GM12878 (cell line): ENCODE data around the gene CNTNAP2. TPM values are rescaled to one million over a fixed set of nuclear protein-coding genes. Genes with fewer than 3 reads are reported as not detected.

Experiments used
- ATAC-seq: fragments of 200-7000 bp; cut with Tn5 transposase; 3 replicates; pipeline ENCODE4 v1.9.1; 2020; ENCODE audit warnings: mild to moderate bottlenecking, moderate library complexity
- BruUV-seq: library from RNA; stranded (reverse); fragments of 400-500 nt; replicated peaks from 2 replicates; lab custom pipeline; 2021; lab: Mats Ljungman, UMichigan
- CTCF ChIA-PET: fragments of 300-600 bp; sonication (Branson Sonifier 250); formaldehyde crosslinking; extraction: SDS; loops from one replicate; lab custom pipeline; 2021; ENCODE audit warnings: inconsistent platforms; lab: Yijun Ruan, JAX
- POLR2A ChIA-PET: fragments of 350-600 bp; formaldehyde crosslinking; extraction: SDS; loops from one replicate; lab custom pipeline; 2021; ENCODE audit warnings: inconsistent platforms; lab: Charles Lee
- RAD21 ChIA-PET: fragments of 300-600 bp; sonication (Branson Sonifier 250); formaldehyde crosslinking; loops from one replicate; lab custom pipeline; 2023; ENCODE audit warnings: antibody characterized with exemption; ENCODE audit not compliant: unreplicated experiment; lab: Charles Lee
- SMC1A ChIA-PET: fragments of 300-600 bp; sonication (Branson Sonifier 250); formaldehyde crosslinking; loops from one replicate; lab custom pipeline; 2023; ENCODE audit not compliant: unreplicated experiment, uncharacterized antibody; lab: Charles Lee
- DNase-seq: peaks from one replicate; pipeline ENCODE4 v3.0.0-alpha.2; 2011; ENCODE audit warnings: low read depth, low spot score
- FAIRE-seq: peaks from 3 replicates; lab custom pipeline; 2011; peaks lifted over from hg19 to GRCh38; lab: Jason Lieb, UNC
- H2AFZ ChIP-seq: 2 replicates; pipeline ENCODE4 v1.6.0; 2011; ENCODE audit warnings: low read depth, low read length, control low read depth; ENCODE audit not compliant: control insufficient read depth
- H3K27ac ChIP-seq: 2 replicates; pipeline ENCODE4 v1.5.1; 2011; ENCODE audit warnings: control low read depth; ENCODE audit not compliant: control insufficient read depth, insufficient read depth
- H3K27me3 ChIP-seq, 2 experiments: replicated peaks in 1 of 2; 2 replicates each; pipeline versions ENCODE4 v1.6.0 to v1.6.1; 2011; ENCODE audit warnings: low read length in 1 of 2; ENCODE audit not compliant: control insufficient read depth in 2 of 2, insufficient read depth in 2 of 2
- H3K36me3 ChIP-seq, 2 experiments: 2 replicates each; pipeline ENCODE4 v1.5.1; 2011; ENCODE audit warnings: low read length in 1 of 2; ENCODE audit not compliant: control insufficient read depth in 2 of 2, insufficient read depth in 2 of 2
- H3K4me1 ChIP-seq: 2 replicates; pipeline ENCODE4 v1.6.1; 2011; ENCODE audit warnings: mild to moderate bottlenecking, low read length, moderate library complexity, mixed read lengths; ENCODE audit not compliant: control insufficient read depth, insufficient read depth
- H3K4me2 ChIP-seq: 2 replicates; pipeline ENCODE4 v1.6.0; 2011; ENCODE audit warnings: control low read depth; ENCODE audit not compliant: control insufficient read depth, insufficient read depth
- H3K4me3 ChIP-seq: fragments of 200-600 bp; sonication (generic); 2 replicates; pipeline ENCODE4 v1.5.1; 2016
- H3K79me2 ChIP-seq: 2 replicates; pipeline ENCODE4 v1.6.0; 2011; ENCODE audit warnings: low read length; ENCODE audit not compliant: control insufficient read depth, insufficient read depth
- H3K9ac ChIP-seq: 2 replicates; pipeline ENCODE4 v1.8.0; 2011; ENCODE audit warnings: low read length, control low read depth, mixed read lengths; ENCODE audit not compliant: control insufficient read depth, insufficient read depth
- H3K9me3 ChIP-seq: replicated peaks from 3 replicates; pipeline ENCODE4 v1.5.1; 2011; ENCODE audit warnings: mild to moderate bottlenecking, low read length; ENCODE audit not compliant: control insufficient read depth, insufficient read depth
- H4K20me1 ChIP-seq: 2 replicates; pipeline ENCODE4 v1.6.0; 2011; ENCODE audit not compliant: control insufficient read depth, insufficient read depth
- BRCA1 ChIP-seq: IDR thresholded peaks from 2 replicates; pipeline ENCODE4 v1.6.1; 2011; ENCODE audit warnings: low read depth, low read length, improper control_type of control experiment
- CBFB ChIP-seq: IDR thresholded peaks from 2 replicates; pipeline ENCODE4 v1.6.1; 2016; ENCODE audit warnings: antibody characterized with exemption, low read depth
- CHD4 ChIP-seq: fragments of 200-600 bp; sonication (generic); IDR thresholded peaks from 2 replicates; pipeline ENCODE4 v1.6.1; 2016; ENCODE audit warnings: mild to moderate bottlenecking
- EED ChIP-seq: sonication (generic); IDR thresholded peaks from 2 replicates; pipeline ENCODE4 v1.6.1; 2016; ENCODE audit warnings: antibody characterized with exemption, low read depth
- ESRRA ChIP-seq: IDR thresholded peaks from 2 replicates; pipeline ENCODE4 v1.6.1; 2012; ENCODE audit warnings: mild to moderate bottlenecking, low read length, improper control_type of control experiment
- ETV6 ChIP-seq, 2 experiments: fragments of 450-650 bp in 1 of 2; IDR thresholded peaks in 1 of 2; conservative IDR thresholded peaks in 1 of 2; 2 replicates each; pipeline ENCODE4 v1.6.1; 2014; ENCODE audit warnings: antibody characterized with exemption in 1 of 2, borderline replicate concordance in 1 of 2, low read depth in 1 of 2, mild to moderate bottlenecking in 1 of 2, moderate library complexity in 1 of 2
- NFYA ChIP-seq: IDR thresholded peaks from 2 replicates; pipeline ENCODE4 v1.6.1; 2011; ENCODE audit warnings: low read depth, mild to moderate bottlenecking, low read length, improper control_type of control experiment, borderline replicate concordance
- NR2C2 ChIP-seq: IDR thresholded peaks from 2 replicates; pipeline ENCODE4 v1.6.1; 2011; ENCODE audit warnings: borderline replicate concordance, low read depth; ENCODE audit not compliant: control insufficient read depth, insufficient read length
- NR2F1 ChIP-seq: fragments of 450-650 bp; conservative IDR thresholded peaks from 2 replicates; pipeline ENCODE4 v1.6.1; 2017; ENCODE audit warnings: mild to moderate bottlenecking
- PML ChIP-seq: IDR thresholded peaks from 2 replicates; pipeline ENCODE4 v1.6.1; 2012; ENCODE audit warnings: low read length, inconsistent platforms
- PRDM15 ChIP-seq: fragments of 450-650 bp; formaldehyde crosslinking; IDR thresholded peaks from 2 replicates; pipeline ENCODE4 v1.4.0; 2020; ENCODE audit warnings: mild to moderate bottlenecking, moderate library complexity
- RAD21 ChIP-seq: IDR thresholded peaks from 2 replicates; pipeline ENCODE4 v1.6.1; 2011; ENCODE audit warnings: mild to moderate bottlenecking, low read depth, low read length, moderate library complexity; ENCODE audit not compliant: insufficient read depth
- RB1 ChIP-seq: fragments of 450-650 bp; formaldehyde crosslinking; IDR thresholded peaks from 2 replicates; pipeline ENCODE4 v1.6.1; 2017; ENCODE audit warnings: mild to moderate bottlenecking, borderline replicate concordance
- SREBF2 ChIP-seq: IDR thresholded peaks from 2 replicates; pipeline ENCODE4 v1.6.1; 2012; ENCODE audit warnings: mild to moderate bottlenecking, low read length
- TARDBP ChIP-seq: IDR thresholded peaks from 2 replicates; pipeline ENCODE4 v1.6.1; 2016; ENCODE audit warnings: borderline replicate concordance
- WRNIP1 ChIP-seq: IDR thresholded peaks from 2 replicates; pipeline ENCODE4 v1.6.1; 2011; ENCODE audit warnings: low read depth, low read length, improper control_type of control experiment, borderline replicate concordance
- ZBED1 ChIP-seq: IDR thresholded peaks from 2 replicates; pipeline ENCODE4 v1.6.1; 2016; ENCODE audit warnings: borderline replicate concordance
- ZNF207 ChIP-seq: fragments of 450-650 bp; IDR thresholded peaks from 2 replicates; pipeline ENCODE4 v1.6.1; 2014; ENCODE audit warnings: antibody characterized with exemption, mild to moderate bottlenecking, borderline replicate concordance
- in situ Hi-C: fragments of 300-500 bp; cut with MboI; formaldehyde crosslinking; loops from 9 replicates; pipeline ENCODE4 v1.14.3; 2018; ENCODE audit warnings: mixed read lengths
- intact Hi-C: fragments of 100-400 bp; cut with micrococcal nuclease; formaldehyde crosslinking; loops from one replicate; pipeline ENCODE4 v1.14.2; 2022; ENCODE audit not compliant: unreplicated experiment
- polyA plus RNA-seq, 11 experiments: library from polyadenylated mRNA; depleted of rRNA in 4 of 11; unstranded in 6 of 11; stranded (reverse) in 5 of 11; fragments of >200 nt; fragmentation: Nextera tagmentation in 4 of 11; fragmentation: Illumina TruSeq in 1 of 11; extraction: Ambion mirVana in 4 of 11; extraction: Trizol in 1 of 11; gene quantifications; 1 replicate in 1 of 11; 2 replicates in 10 of 11; pipeline versions ENCODE4 v1.2.1 to v1.2.3, GENCODE V29; 2011 to 2016; ENCODE audit warnings: inconsistent platforms in 2 of 11, missing spikeins in 2 of 11, low read depth in 1 of 11
- total RNA-seq, 4 experiments: library from RNA; depleted of rRNA in 3 of 4; stranded (reverse); fragments of >200 nt in 3 of 4; fragmentation: Illumina TruSeq in 1 of 4; extraction: Trizol in 1 of 4; gene quantifications; 2 replicates each; pipeline versions ENCODE4 v1.2.1 to v1.2.3, GENCODE V29; 2013 to 2021
- TF ChIP-seq, protein P1 (sequence below): IDR thresholded peaks from 2 replicates; pipeline ENCODE4 v1.6.1; 2011; ENCODE audit warnings: borderline replicate concordance, low read depth, mild to moderate bottlenecking, moderate library complexity, low read length; ENCODE audit not compliant: insufficient read depth, poor library complexity, severe bottlenecking

The CNTNAP2 gene
- total and polyA plus RNA-seq, 10 of the 15 experiments (the other 5 are each of a cell fraction or from before 2014, with no cell fraction given) = 0.03 to 0.08 (median 0.03) TPM; not detected in 7

DNA sequence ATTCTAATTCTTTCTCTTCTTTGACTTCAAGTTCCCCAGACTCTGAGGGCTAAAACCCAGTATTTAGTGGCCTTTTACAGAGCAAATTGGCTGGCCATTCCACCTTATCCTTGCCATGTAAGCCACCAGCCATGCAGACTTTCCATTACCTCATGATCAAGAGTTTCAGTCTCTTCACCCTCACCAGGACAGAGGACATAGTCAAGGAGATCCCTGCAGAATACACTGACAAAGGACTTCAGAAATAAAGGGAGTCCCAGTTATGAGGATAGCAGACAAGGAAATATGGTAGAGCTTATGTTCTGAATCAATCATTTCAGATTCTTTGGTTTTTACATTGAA, 1393.6 kb downstream of the CNTNAP2 start:
- intact Hi-C loops (no loop called here), in situ Hi-C loops (no loop called here)
- Histone ChIP-seq H3K79me2 (no peaks in the 10 kb centered on the region), H3K36me3 (no peaks in the 10 kb centered on the region), H3K27me3 (no peaks in the 10 kb centered on the region), H3K4me3 (no peak overlapping the region), H3K9me3 (no peaks in the 10 kb centered on the region), H2AFZ (no peak overlapping the region), H3K4me1 (no peaks in the 10 kb centered on the region)
- FAIRE-seq (no peak), ATAC-seq (no peak)
- no TSS peak for BruUV-seq
- POLR2A ChIA-PET = no interaction called here
- RAD21 ChIA-PET = no interaction called here
- SMC1A ChIA-PET = interaction anchor here (0.6 kb wide), 1 partner anchor 40 kb away, joined by 3 read pairs; no protein-coding TSS in a partner anchor
- TF ChIP-seq RB1 = no peak
- no peak for TF ChIP-seq EED
- TF ChIP-seq ZNF207 = no peak
- TF ChIP-seq CHD4 = no peak
- TF ChIP-seq NR2C2 = no peak
- no peak for TF ChIP-seq NFYA
- no peak for TF ChIP-seq ZBED1
- no peak for TF ChIP-seq PML
- TF ChIP-seq ETV6 (conservative IDR thresholded peaks at IDR 0.05 in 1 of 2, IDR thresholded peaks at IDR 0.05 in 1 of 2; ENCODE audit: borderline replicate concordance in 1 of 2, low read depth in 1 of 2) = no peak
- no peak for TF ChIP-seq TARDBP
- TF ChIP-seq, protein P1, sequence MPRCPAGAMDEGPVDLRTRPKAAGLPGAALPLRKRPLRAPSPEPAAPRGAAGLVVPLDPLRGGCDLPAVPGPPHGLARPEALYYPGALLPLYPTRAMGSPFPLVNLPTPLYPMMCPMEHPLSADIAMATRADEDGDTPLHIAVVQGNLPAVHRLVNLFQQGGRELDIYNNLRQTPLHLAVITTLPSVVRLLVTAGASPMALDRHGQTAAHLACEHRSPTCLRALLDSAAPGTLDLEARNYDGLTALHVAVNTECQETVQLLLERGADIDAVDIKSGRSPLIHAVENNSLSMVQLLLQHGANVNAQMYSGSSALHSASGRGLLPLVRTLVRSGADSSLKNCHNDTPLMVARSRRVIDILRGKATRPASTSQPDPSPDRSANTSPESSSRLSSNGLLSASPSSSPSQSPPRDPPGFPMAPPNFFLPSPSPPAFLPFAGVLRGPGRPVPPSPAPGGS = no peak
- TF ChIP-seq ESRRA = no peak
- no peak for TF ChIP-seq PRDM15
- no peak for TF ChIP-seq BRCA1
- TF ChIP-seq RAD21 = no peak
- TF ChIP-seq NR2F1 = no peak
- no peak for TF ChIP-seq SREBF2
- TF ChIP-seq WRNIP1 = no peak
- TF ChIP-seq CBFB = no peak
- TF ChIP-seq, all 136 proteins: peak for 0
- CTCF ChIA-PET = no interaction called here
- no peak for DNase-seq
- H3K4me2 ChIP-seq = no peak overlapping the region
- H3K9ac ChIP-seq = no peak overlapping the region
- no peak overlapping the region for H3K27ac ChIP-seq
- no peaks in the 10 kb centered on the region for H4K20me1 ChIP-seq
